K562 (cell line): ENCODE results near the gene DNAAF3. TPM values are rescaled to one million over a fixed set of nuclear protein-coding genes. Genes with fewer than 3 reads are reported as not detected.
A peak's percentile ranks its signal among the peaks of the same experiment; 100 is the strongest.

ENCODE experiments used
- C11orf30 ChIP-seq: fragments of 450-650 bp; IDR thresholded peaks from 2 replicates; pipeline ENCODE4 v1.6.1; 2016; ENCODE audit warnings: low read depth, mild to moderate bottlenecking
- CEBPG ChIP-seq, 3 experiments: fragments of 200-800 bp in 1 of 3; sonication (Bioruptor generic) in 1 of 3; sonication (generic) in 1 of 3; formaldehyde crosslinking in 1 of 3; IDR thresholded peaks in 2 of 3; conservative IDR thresholded peaks in 1 of 3; 2 replicates each; pipeline versions ENCODE4 v1.6.1 to v1.8.0; 2016 to 2022; ENCODE audit warnings: missing compliant biosample characterization in 2 of 3, missing genetic modification characterization in 2 of 3, mild to moderate bottlenecking in 1 of 3, missing genetic modification reagents in 1 of 3
- ERF ChIP-seq: fragments of 450-650 bp; formaldehyde crosslinking; IDR thresholded peaks from 2 replicates; pipeline ENCODE4 v1.4.0; 2020; ENCODE audit warnings: mild to moderate bottlenecking, mixed read lengths
- MEIS2 ChIP-seq: fragments of 450-650 bp; IDR thresholded peaks from 2 replicates; pipeline ENCODE4 v1.6.1; 2014; ENCODE audit warnings: mild to moderate bottlenecking; ENCODE audit not compliant: partially characterized antibody
- NEUROD1 ChIP-seq: fragments of 150-350 bp; IDR thresholded peaks from 2 replicates; pipeline ENCODE4 v1.6.1; 2014; ENCODE audit warnings: borderline replicate concordance, low read length, low read depth; ENCODE audit not compliant: partially characterized antibody
- PHB2 ChIP-seq: fragments of 450-650 bp; IDR thresholded peaks from 2 replicates; pipeline ENCODE4 v1.6.1; 2017; ENCODE audit warnings: low read depth
- RBM15 ChIP-seq: fragments of 200-400 bp; formaldehyde crosslinking; IDR thresholded peaks from 2 replicates; pipeline ENCODE4 v1.6.1; 2018; ENCODE audit warnings: mild to moderate bottlenecking, low read length, moderate library complexity; ENCODE audit not compliant: insufficient read depth
- SNRNP70 ChIP-seq: fragments of 200-400 bp; formaldehyde crosslinking; optimal IDR thresholded peaks from 2 replicates; pipeline ENCODE3; 2017; ENCODE audit warnings: low read depth, low read length
- TCF7L2 ChIP-seq: fragments of 150-350 bp; IDR thresholded peaks from 2 replicates; pipeline ENCODE4 v1.6.1; 2016; ENCODE audit warnings: low read depth, mild to moderate bottlenecking, low read length, moderate library complexity
- ZFP36 ChIP-seq: fragments of 150-350 bp; IDR thresholded peaks from 2 replicates; pipeline ENCODE4 v1.6.1; 2018; ENCODE audit warnings: low read length, low read depth; ENCODE audit not compliant: partially characterized antibody
- ZKSCAN1 ChIP-seq: fragments of 150-350 bp; IDR thresholded peaks from 2 replicates; pipeline ENCODE4 v1.6.1; 2016; ENCODE audit warnings: low read depth, low read length
- ZNF263 ChIP-seq: sonication (generic); formaldehyde crosslinking; IDR thresholded peaks from 2 replicates; pipeline ENCODE4 v1.8.0; 2022; ENCODE audit warnings: mild to moderate bottlenecking, missing genetic modification reagents, borderline replicate concordance
- polyA plus RNA-seq, 8 experiments: library from polyadenylated mRNA; depleted of rRNA in 4 of 8; stranded (reverse) in 5 of 8; unstranded in 3 of 8; fragments of >200 nt; fragmentation: Nextera tagmentation in 2 of 8; fragmentation: Illumina TruSeq in 1 of 8; extraction: Ambion mirVana in 2 of 8; extraction: Trizol in 1 of 8; gene quantifications; 2 replicates each; pipeline versions ENCODE4 v1.2.1 to v1.2.3, GENCODE V29; 2011 to 2014; ENCODE audit warnings: inconsistent platforms in 1 of 8, missing spikeins in 1 of 8
- total RNA-seq, 7 experiments: library from RNA; depleted of rRNA in 6 of 7; stranded (reverse); fragments of >200 nt in 6 of 7; fragmentation: Illumina TruSeq in 2 of 7; extraction: Trizol in 2 of 7; gene quantifications; 2 replicates each; pipeline versions ENCODE4 v1.2.1 to v1.2.3, GENCODE V29; 2011 to 2021; ENCODE audit warnings: low replicate concordance in 1 of 7
- TF ChIP-seq, protein P1 (sequence below): fragments of 250-450 bp; sonication (Bioruptor Pico); IDR thresholded peaks from 2 replicates; pipeline ENCODE4 v1.5.0; 2021; ENCODE audit warnings: mild to moderate bottlenecking, moderate library complexity
- TF ChIP-seq, protein P2 (sequence below): sonication (generic); formaldehyde crosslinking; IDR thresholded peaks from 2 replicates; pipeline ENCODE4 v1.8.0; 2023; ENCODE audit warnings: missing genetic modification reagents, mild to moderate bottlenecking, borderline replicate concordance
- TF ChIP-seq, protein P3 (sequence below): fragments of 250-450 bp; sonication (Bioruptor Pico); IDR thresholded peaks from 2 replicates; pipeline ENCODE4 v1.4.0; 2020

Gene DNAAF3
- total and polyA plus RNA-seq, 9 of the 15 experiments (the other 6 are each of a cell fraction or from before 2014, with no cell fraction given): 21.6 to 61.5 (median 43.0) TPM

DNA sequence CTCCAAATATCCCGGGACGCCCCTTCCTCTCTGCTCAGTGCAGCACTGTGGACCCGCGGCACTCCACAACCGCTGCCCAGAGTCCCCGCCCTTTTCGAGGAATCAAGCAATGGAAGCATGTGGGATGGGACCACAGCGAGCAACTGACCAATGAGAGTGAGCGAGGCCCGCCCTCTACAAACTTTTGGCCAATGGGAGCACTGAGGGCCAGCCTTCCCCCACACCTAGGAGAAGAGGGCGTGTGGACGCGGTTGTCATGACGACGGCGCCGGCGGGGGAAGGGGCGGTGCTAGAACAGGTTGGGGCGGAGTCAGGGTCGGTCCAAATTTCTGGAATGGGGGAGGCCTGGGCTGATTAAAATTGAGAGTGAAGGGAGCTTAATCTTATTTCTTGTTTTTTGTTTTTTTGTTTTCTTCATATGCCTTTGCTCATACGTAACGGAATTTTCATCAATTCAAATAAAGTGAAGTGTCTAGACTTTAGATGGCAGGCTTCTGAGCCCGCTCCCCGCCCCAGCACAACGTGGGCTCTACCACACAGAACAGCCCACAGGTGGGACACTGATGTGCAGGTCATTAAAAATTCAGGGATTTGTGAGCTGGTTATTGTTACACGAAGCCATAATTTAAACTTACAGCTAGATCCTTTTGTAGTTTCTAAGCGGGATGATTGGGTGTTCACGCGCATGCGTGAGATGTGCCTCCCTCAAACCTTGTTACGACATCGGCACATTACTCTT lies at the start of gene DNAAF3 (continued):
- TF ChIP-seq, protein P1, sequence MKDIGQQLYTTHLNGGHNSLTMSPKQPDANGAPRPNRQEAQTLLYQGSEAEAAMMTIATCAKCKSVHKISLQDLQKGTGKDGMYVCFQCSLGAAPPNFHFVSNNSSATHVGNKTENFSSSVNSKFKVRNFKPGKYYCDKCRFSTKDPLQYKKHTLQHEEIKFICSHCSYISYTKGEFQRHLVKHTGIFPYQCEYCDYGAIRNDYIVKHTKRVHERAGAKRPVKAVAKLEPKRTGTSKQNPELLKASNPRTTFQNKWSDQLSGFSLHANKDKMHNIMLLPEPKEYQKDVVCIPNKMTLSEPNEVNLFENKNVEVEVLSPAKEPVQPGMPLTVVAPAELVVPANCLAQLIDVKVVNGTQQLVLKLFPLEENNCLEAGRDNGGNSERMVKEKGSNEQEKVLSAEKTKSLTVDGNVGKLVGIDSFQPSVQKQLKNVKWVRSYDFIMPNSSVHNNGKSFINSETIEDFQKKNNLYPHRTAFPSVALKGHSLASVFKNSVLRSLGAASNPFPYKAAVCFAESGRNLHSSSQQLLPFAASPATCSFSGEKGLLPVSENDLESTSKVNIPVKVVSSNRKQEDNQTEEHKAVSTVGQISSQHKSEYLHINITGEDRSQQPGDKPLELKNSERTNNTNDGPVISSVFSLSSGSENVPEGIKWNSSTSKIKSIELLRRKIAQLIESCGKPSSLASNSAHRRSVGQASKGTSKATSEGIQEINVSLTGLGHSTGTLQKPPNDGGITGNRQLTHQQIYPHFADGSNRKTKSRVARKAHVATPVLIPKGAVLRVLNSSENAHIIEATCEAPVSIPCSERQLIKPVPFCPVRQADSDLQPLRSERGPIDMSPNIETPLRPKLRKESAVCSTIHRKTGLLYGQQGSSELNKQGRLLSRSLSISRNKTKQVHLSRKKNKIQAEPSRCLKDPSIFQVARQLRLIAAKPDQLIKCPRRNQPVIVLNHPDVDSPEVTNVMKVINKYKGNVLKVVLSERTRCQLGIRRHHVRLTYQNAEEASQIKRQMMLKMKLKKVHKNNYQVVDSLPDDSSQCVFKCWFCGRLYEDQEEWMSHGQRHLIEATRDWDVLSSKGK (CRISPR knock-in tag): no peak
- TF ChIP-seq, protein P2, sequence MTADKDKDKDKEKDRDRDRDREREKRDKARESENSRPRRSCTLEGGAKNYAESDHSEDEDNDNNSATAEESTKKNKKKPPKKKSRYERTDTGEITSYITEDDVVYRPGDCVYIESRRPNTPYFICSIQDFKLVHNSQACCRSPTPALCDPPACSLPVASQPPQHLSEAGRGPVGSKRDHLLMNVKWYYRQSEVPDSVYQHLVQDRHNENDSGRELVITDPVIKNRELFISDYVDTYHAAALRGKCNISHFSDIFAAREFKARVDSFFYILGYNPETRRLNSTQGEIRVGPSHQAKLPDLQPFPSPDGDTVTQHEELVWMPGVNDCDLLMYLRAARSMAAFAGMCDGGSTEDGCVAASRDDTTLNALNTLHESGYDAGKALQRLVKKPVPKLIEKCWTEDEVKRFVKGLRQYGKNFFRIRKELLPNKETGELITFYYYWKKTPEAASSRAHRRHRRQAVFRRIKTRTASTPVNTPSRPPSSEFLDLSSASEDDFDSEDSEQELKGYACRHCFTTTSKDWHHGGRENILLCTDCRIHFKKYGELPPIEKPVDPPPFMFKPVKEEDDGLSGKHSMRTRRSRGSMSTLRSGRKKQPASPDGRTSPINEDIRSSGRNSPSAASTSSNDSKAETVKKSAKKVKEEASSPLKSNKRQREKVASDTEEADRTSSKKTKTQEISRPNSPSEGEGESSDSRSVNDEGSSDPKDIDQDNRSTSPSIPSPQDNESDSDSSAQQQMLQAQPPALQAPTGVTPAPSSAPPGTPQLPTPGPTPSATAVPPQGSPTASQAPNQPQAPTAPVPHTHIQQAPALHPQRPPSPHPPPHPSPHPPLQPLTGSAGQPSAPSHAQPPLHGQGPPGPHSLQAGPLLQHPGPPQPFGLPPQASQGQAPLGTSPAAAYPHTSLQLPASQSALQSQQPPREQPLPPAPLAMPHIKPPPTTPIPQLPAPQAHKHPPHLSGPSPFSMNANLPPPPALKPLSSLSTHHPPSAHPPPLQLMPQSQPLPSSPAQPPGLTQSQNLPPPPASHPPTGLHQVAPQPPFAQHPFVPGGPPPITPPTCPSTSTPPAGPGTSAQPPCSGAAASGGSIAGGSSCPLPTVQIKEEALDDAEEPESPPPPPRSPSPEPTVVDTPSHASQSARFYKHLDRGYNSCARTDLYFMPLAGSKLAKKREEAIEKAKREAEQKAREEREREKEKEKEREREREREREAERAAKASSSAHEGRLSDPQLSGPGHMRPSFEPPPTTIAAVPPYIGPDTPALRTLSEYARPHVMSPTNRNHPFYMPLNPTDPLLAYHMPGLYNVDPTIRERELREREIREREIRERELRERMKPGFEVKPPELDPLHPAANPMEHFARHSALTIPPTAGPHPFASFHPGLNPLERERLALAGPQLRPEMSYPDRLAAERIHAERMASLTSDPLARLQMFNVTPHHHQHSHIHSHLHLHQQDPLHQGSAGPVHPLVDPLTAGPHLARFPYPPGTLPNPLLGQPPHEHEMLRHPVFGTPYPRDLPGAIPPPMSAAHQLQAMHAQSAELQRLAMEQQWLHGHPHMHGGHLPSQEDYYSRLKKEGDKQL (CRISPR knock-in tag): no peak
- TF ChIP-seq C11orf30 (no peak), ZKSCAN1 (no peak), ERF (0 out of 2 replicates have a peak, but pooled peaks have one; percentile 72), SNRNP70 (no peak), MEIS2 (peak; percentile 71), ZNF263 (CRISPR knock-in tag) (0 out of 2 replicates have a peak, but pooled peaks have one; percentile 1), NEUROD1 (peak; percentile 95), CEBPG (CRISPR knock-in tag; IDR thresholded peaks at IDR 0.05) (no peak), CEBPG (tag; conservative IDR thresholded peaks at IDR 0.05 in 1 of 2, IDR thresholded peaks at IDR 0.05 in 1 of 2) (peak in 1 of 2 experiments; percentile 68; a peak in 3 of 4 replicates), RBM15 (no peak), ZFP36 (no peak), TCF7L2 (peak; percentile 96), PHB2 (0 out of 2 replicates have a peak, but pooled peaks have one; percentile 18)
- TF ChIP-seq, protein P3, sequence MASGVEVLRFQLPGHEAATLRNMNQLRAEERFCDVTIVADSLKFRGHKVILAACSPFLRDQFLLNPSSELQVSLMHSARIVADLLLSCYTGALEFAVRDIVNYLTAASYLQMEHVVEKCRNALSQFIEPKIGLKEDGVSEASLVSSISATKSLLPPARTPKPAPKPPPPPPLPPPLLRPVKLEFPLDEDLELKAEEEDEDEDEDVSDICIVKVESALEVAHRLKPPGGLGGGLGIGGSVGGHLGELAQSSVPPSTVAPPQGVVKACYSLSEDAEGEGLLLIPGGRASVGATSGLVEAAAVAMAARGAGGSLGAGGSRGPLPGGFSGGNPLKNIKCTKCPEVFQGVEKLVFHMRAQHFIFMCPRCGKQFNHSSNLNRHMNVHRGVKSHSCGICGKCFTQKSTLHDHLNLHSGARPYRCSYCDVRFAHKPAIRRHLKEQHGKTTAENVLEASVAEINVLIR (CRISPR knock-in tag): no peak
